Activated CD4-positive, alpha-beta T cell treated with anti-CD3 and anti-CD28 coated beads, Interleukin-2, amount 50 U/mL, for 1 hour (primary cell): ENCODE data around the gene NELFB.

Experiments
- DNase-seq: peaks from one replicate; pipeline ENCODE4 v3.0.0-alpha.2; 2020

The NELFB gene

GRCh38 chr9:137293482-137294090 is 38.5 kb downstream of the NELFB start:
- DNase-seq = no peak

GRCh38 chr9:137294091-137294680 is 39.1 kb downstream of the NELFB start:
- no peak for DNase-seq

GRCh38 chr9:137294681-137295237 is 39.6 kb downstream of the NELFB start:
- no peak for DNase-seq

GRCh38 chr9:137295238-137295811 is 40.2 kb downstream of the NELFB start:
- peak; percentile 36 for DNase-seq

GRCh38 chr9:137295849-137296669 is 40.9 kb downstream of the NELFB start:
- no peak for DNase-seq

GRCh38 chr9:137296670-137297664 is 41.8 kb downstream of the NELFB start:
- DNase-seq = no peak

GRCh38 chr9:137297966-137298365 is 42.8 kb downstream of the NELFB start:
- no peak for DNase-seq

- DNase-seq = no peak
Observed at GRCh38 chr9:137298401-137299202, 43.5 kb downstream of the NELFB start.

GRCh38 chr9:137299203-137299565 is 44.1 kb downstream of the NELFB start:
- DNase-seq = no peak

GRCh38 chr9:137299938-137300337 is 44.8 kb downstream of the NELFB start:
- no peak for DNase-seq

GRCh38 chr9:137300567-137301080 is 45.5 kb downstream of the NELFB start:
- no peak for DNase-seq

GRCh38 chr9:137301081-137301947 is 46.2 kb downstream of the NELFB start:
- no peak for DNase-seq

- DNase-seq = peak; percentile 92
Observed at GRCh38 chr9:137302118-137302448, 47.0 kb downstream of the NELFB start, which contains the start of gene NRARP. Gene NRARP, minus strand, starts transcription at chr9:137302271. Its CDS starts 343 bp downstream, at chr9:137301928.

- no peak for DNase-seq
Observed at GRCh38 chr9:137302449-137303150, 47.5 kb downstream of the NELFB start.

- no peak for DNase-seq
Observed at GRCh38 chr9:137303151-137303892, 48.2 kb downstream of the NELFB start.

- no peak for DNase-seq
Observed at GRCh38 chr9:137303893-137304382, 48.8 kb downstream of the NELFB start.

- no peak for DNase-seq
Observed at GRCh38 chr9:137304383-137305059, 49.4 kb downstream of the NELFB start.
